Raji (cell line): Measurements from ENCODE around the gene PIN4.

Source experiments
- POLR2A ChIP-seq: IDR thresholded peaks from 2 replicates; pipeline ENCODE4 v1.6.1; 2011; ENCODE audit warnings: low read depth, low read length, control low read depth; ENCODE audit not compliant: insufficient read depth

The PIN4 gene

DNA sequence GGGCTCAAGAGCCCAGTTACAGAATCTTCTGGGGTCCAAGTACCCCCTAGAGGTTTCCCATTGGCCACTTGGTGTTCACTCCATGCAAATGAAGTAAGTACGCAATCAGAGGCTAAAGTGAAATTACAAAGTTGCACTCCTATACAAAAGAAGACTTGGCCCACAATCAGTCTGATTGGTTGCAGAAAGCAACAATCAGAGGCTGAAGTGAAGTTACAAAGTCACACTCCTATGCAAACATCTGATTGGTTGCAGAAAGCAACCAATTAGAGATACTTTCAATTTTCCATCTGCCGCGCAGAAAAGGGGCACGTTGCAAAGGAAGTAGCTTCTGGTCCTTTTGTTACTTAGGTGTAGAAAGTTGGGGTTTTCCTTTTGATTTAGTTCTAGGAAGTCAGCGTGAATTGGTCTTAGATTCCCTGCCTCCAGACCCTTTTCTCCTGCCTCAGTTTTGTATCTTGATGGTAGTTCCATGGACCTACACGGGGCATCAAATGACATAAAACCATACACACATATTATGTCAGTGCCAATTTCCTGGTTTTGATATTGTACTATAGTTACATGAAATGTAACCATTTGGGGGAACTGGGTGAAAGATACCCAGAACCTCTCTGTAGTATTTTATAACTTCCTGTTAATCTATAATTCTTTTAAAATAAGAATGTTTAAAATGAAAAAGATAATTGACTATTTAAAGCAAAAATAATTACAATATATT lies 12.4 kb upstream of the PIN4 start:
- no peak for TF ChIP-seq POLR2A

DNA sequence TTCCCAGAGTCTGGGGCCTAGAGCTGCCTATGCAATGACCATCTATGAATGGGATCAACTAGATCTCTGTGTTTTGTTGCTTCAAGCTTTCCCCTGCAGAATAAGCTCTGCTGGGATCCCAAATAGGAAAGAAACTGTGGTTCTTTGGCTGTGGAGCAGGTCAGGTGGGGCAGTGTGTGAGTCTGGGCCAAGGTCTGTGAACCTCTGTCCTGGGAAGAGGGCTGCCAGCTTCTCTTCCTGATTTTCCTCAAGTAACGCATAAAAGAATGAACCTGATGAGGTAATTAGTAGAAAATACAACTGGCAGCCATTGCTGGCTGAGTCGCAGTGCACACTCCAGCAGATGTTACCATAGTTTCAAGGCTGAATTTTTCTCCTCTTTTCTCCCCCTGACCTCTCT lies 4.6 kb upstream of the PIN4 start:
- TF ChIP-seq POLR2A: no peak

DNA sequence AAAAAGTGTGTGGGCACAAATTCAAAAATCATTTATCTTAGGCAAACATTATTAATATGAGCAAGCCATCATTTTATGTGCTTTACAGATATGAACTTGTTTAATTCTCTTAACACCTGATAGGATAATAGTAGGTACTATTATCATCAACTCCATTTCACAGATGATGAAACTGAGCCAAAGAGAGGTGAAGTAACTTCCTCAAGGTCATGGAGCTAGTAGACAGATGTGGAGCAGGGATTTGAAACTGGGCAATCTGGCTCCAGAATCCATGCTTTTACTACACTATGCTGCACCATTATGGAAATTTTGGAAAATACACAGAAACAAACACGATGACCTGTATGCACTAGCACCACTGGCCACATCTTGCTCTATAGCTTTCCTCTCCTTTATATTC lies 1.0 kb upstream of the PIN4 start:
- TF ChIP-seq POLR2A: no peak

- no peak for TF ChIP-seq POLR2A
Measured at GRCh38 chrX:72182924-72183323, 1.4 kb downstream of the PIN4 start.

- TF ChIP-seq POLR2A: no peak
Measured at GRCh38 chrX:72201836-72202536, 20.4 kb downstream of the PIN4 start.

- TF ChIP-seq POLR2A: no peak
Measured at GRCh38 chrX:72202792-72203401, 21.3 kb downstream of the PIN4 start.

GRCh38 chrX:72203421-72203820 lies 21.9 kb downstream of the PIN4 start:
- no peak for TF ChIP-seq POLR2A

DNA sequence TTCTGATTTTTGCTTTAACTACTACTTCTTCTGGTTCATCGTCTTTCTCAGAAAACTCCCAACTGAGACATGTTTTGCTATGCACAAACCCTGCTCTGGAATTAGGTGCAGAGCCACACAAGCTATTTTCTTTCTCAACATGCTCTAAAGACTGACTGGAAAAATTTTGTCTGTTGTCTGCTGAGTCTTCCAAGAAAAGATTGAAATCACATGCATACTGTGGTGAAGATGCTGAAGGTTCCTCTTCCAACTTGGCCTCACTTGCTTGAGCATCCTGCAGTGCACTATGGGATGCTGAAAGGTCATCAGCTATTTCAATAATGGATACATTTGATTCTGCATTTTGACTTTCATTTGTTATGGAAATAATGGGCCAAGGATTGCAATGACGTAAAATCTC lies 24.1 kb downstream of the PIN4 start:
- TF ChIP-seq POLR2A: no peak

DNA sequence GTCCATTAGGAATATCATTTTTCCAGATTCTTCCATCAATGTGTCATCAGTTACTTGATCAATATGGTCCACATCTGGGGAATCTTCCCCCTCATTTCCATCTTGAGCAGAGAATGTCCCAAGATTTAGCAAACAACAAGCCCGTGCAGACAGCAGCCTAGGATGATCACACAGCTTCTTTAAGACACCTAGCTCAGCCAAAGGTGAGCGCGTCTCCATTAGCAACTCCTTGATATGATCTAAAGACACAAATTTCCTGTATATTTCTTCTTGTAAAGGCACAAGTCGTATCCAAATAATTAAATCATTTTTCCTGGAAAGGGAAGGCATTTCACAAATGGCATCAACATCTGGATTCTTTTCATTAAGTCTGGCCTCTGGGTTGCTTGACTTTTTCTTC lies 25.8 kb downstream of the PIN4 start:
- TF ChIP-seq POLR2A: no peak

- no peak for TF ChIP-seq POLR2A
Measured at GRCh38 chrX:72208126-72208800, 26.7 kb downstream of the PIN4 start.

GRCh38 chrX:72216973-72217372 lies 35.4 kb downstream of the PIN4 start:
- no peak for TF ChIP-seq POLR2A

- TF ChIP-seq POLR2A: no peak
Measured at GRCh38 chrX:72230290-72230689, 48.7 kb downstream of the PIN4 start.

GRCh38 chrX:72236841-72237240 lies 55.3 kb downstream of the PIN4 start:
- TF ChIP-seq POLR2A: no peak

- no peak for TF ChIP-seq POLR2A
Measured at GRCh38 chrX:72238183-72238582, 56.6 kb downstream of the PIN4 start.

- peak; percentile 95 for TF ChIP-seq POLR2A
Measured at GRCh38 chrX:72238721-72239475, 57.3 kb downstream of the PIN4 start, which contains the start of gene ERCC6L. Gene ERCC6L (minus strand): TSS chrX:72239027. CDS start chrX:72238911, 116 bp downstream.
